H9 (cell line): ENCODE measurements around the gene DTNB. TPM values are rescaled to one million over a fixed set of nuclear protein-coding genes. Genes with fewer than 3 reads are reported as not detected.
A peak's percentile ranks its signal among the peaks of the same experiment; 100 is the strongest.

Source experiments
- DNase-seq: peaks from one replicate; pipeline ENCODE4 v3.0.0-alpha.2; 2017
- H2AFZ ChIP-seq: one replicate; pipeline ENCODE4 v1.6.1; 2013; ENCODE audit warnings: mild to moderate bottlenecking, low read length, control low read depth, moderate library complexity
- H2AK5ac ChIP-seq: 2 replicates; pipeline ENCODE4 v1.6.1; 2013; ENCODE audit warnings: low read length, control low read depth, mixed read lengths; ENCODE audit not compliant: insufficient read length
- H2BK120ac ChIP-seq: one replicate; pipeline ENCODE4 v1.6.1; 2013; ENCODE audit warnings: low read depth, mild to moderate bottlenecking, low read length, control low read depth, inconsistent platforms; ENCODE audit not compliant: poor library complexity, severe bottlenecking
- H2BK12ac ChIP-seq: 2 replicates; pipeline ENCODE4 v1.6.1; 2013; ENCODE audit warnings: low read length, control low read depth, mixed read lengths, low read depth; ENCODE audit not compliant: insufficient read length
- H2BK15ac ChIP-seq: 2 replicates; pipeline ENCODE4 v1.6.1; 2013; ENCODE audit warnings: low read depth, low read length, control low read depth
- H2BK20ac ChIP-seq: one replicate; pipeline ENCODE4 v1.6.1; 2013; ENCODE audit warnings: low read depth, mild to moderate bottlenecking, low read length, control low read depth, inconsistent platforms; ENCODE audit not compliant: poor library complexity, severe bottlenecking
- H2BK5ac ChIP-seq: 2 replicates; pipeline ENCODE4 v1.6.1; 2013; ENCODE audit warnings: low read length, control low read depth, mixed read lengths; ENCODE audit not compliant: insufficient read length
- H3K14ac ChIP-seq: 2 replicates; pipeline ENCODE4 v1.6.1; 2013; ENCODE audit warnings: low read length, control low read depth; ENCODE audit not compliant: insufficient read depth
- H3K18ac ChIP-seq: 2 replicates; pipeline ENCODE4 v1.6.1; 2013; ENCODE audit warnings: low read depth, mild to moderate bottlenecking, mixed read lengths, low read length, control low read depth; ENCODE audit not compliant: insufficient read length
- H3K23ac ChIP-seq: 2 replicates; pipeline ENCODE4 v1.6.1; 2013; ENCODE audit warnings: low read length, control low read depth, mixed read lengths, low read depth; ENCODE audit not compliant: insufficient read length
- H3K23me2 ChIP-seq: 2 replicates; pipeline ENCODE4 v1.6.1; 2013; ENCODE audit warnings: low read depth, mild to moderate bottlenecking, mixed read lengths, low read length, control low read depth; ENCODE audit not compliant: insufficient read length, poor library complexity, severe bottlenecking
- H3K27ac ChIP-seq: 2 replicates; pipeline ENCODE4 v1.5.1; 2013; ENCODE audit warnings: low read length, control low read depth, mixed read lengths, low read depth; ENCODE audit not compliant: insufficient read length
- H3K27me3 ChIP-seq: 2 replicates; pipeline ENCODE4 v1.6.1; 2013; ENCODE audit warnings: low read length, control low read depth, inconsistent platforms; ENCODE audit not compliant: insufficient read depth
- H3K4ac ChIP-seq: 2 replicates; pipeline ENCODE4 v1.6.1; 2013; ENCODE audit warnings: low read depth, mild to moderate bottlenecking, control low read depth, inconsistent platforms, low read length, moderate library complexity
- H3K4me1 ChIP-seq: 2 replicates; pipeline ENCODE4 v1.6.1; 2013; ENCODE audit warnings: low read length, control low read depth, inconsistent platforms; ENCODE audit not compliant: insufficient read depth
- H3K4me2 ChIP-seq: 2 replicates; pipeline ENCODE4 v1.6.1; 2013; ENCODE audit warnings: low read length, control low read depth, mixed read lengths; ENCODE audit not compliant: insufficient read length, insufficient read depth
- H3K56ac ChIP-seq: 2 replicates; pipeline ENCODE4 v1.6.1; 2013; ENCODE audit warnings: low read depth, mild to moderate bottlenecking, mixed read lengths, low read length, control low read depth; ENCODE audit not compliant: insufficient read length
- H3K79me1 ChIP-seq: 2 replicates; pipeline ENCODE4 v1.6.1; 2013; ENCODE audit warnings: low read depth, mild to moderate bottlenecking, moderate library complexity, low read length, control low read depth, inconsistent platforms; ENCODE audit not compliant: insufficient read depth, poor library complexity, severe bottlenecking
- H3K79me2 ChIP-seq: 2 replicates; pipeline ENCODE4 v1.6.1; 2013; ENCODE audit warnings: low read length, control low read depth, inconsistent platforms; ENCODE audit not compliant: insufficient read depth
- H3K9ac ChIP-seq: 2 replicates; pipeline ENCODE4 v1.6.1; 2013; ENCODE audit warnings: low read length, control low read depth, mixed read lengths; ENCODE audit not compliant: insufficient read length; ENCODE audit errors: extremely low read depth
- H3K9me3 ChIP-seq: one replicate; pipeline ENCODE4 v1.6.1; 2013; ENCODE audit warnings: low read depth, low read length, inconsistent platforms; ENCODE audit not compliant: control insufficient read depth
- H3T11ph ChIP-seq: one replicate; pipeline ENCODE4 v1.6.1; 2013; ENCODE audit warnings: mild to moderate bottlenecking, low read length, control low read depth, inconsistent platforms
- H4K20me1 ChIP-seq: one replicate; pipeline ENCODE4 v1.6.1; 2013; ENCODE audit not compliant: control insufficient read depth, insufficient read length, insufficient read depth
- H4K5ac ChIP-seq: 2 replicates; pipeline ENCODE4 v1.6.1; 2013; ENCODE audit warnings: low read depth, mild to moderate bottlenecking, mixed read lengths, low read length, control low read depth; ENCODE audit not compliant: insufficient read length
- H4K8ac ChIP-seq: replicated peaks from 2 replicates; pipeline ENCODE4 v1.6.1; 2013; ENCODE audit warnings: low read length, control low read depth, mixed read lengths, low read depth; ENCODE audit not compliant: insufficient read length
- H4K91ac ChIP-seq: 2 replicates; pipeline ENCODE4 v1.6.1; 2013; ENCODE audit warnings: low read depth, mild to moderate bottlenecking, moderate library complexity, mixed read lengths, low read length, control low read depth; ENCODE audit not compliant: insufficient read length
- H3K27ac Mint-ChIP-seq, 3 experiments: 2 replicates in 2 of 3; 3 replicates in 1 of 3; pipeline ENCODE4 v1.8.0; 2020 to 2021; ENCODE audit warnings: mixed read lengths in 3 of 3, mild to moderate bottlenecking in 1 of 3, moderate library complexity in 1 of 3
- H3K27me3 Mint-ChIP-seq: 2 replicates; pipeline ENCODE4 v1.8.0; 2021; ENCODE audit warnings: low read depth, mild to moderate bottlenecking, moderate library complexity, mixed read lengths
- H3K36me3 Mint-ChIP-seq, 3 experiments: 2 replicates in 2 of 3; 3 replicates in 1 of 3; pipeline ENCODE4 v1.8.0; 2020 to 2021; ENCODE audit warnings: low read depth in 3 of 3, mixed read lengths in 3 of 3; ENCODE audit not compliant: insufficient read depth in 1 of 3
- H3K4me1 Mint-ChIP-seq, 2 experiments: 2 replicates each; pipeline ENCODE4 v1.8.0; 2020; ENCODE audit warnings: mixed read lengths in 2 of 2
- H3K4me3 Mint-ChIP-seq, 2 experiments: 2 replicates in 1 of 2; 3 replicates in 1 of 2; pipeline ENCODE4 v1.8.0; 2020 to 2021; ENCODE audit warnings: mild to moderate bottlenecking in 2 of 2, mixed read lengths in 2 of 2, moderate library complexity in 1 of 2
- H3K9me3 Mint-ChIP-seq, 2 experiments: 2 replicates in 1 of 2; 3 replicates in 1 of 2; pipeline ENCODE4 v1.8.0; 2020; ENCODE audit warnings: mild to moderate bottlenecking in 2 of 2, mixed read lengths in 2 of 2, moderate library complexity in 1 of 2
- CTCF ChIP-seq: fragments of 200-600 bp; sonication (generic); conservative IDR thresholded peaks from 3 replicates; pipeline ENCODE4 v1.8.0; 2021; ENCODE audit warnings: antibody characterized with exemption, mild to moderate bottlenecking
- WGBS: extraction: QIAGEN DNeasy Blood & Tissue Kit; methylation state at CpG from one replicate; pipeline ENCODE4 v1.1.7; 2013; ENCODE audit warnings: missing lambda C conversion rate, low lambda C conversion rate, mixed read lengths; ENCODE audit not compliant: insufficient read length; ENCODE audit errors: extremely low coverage; 5-methylcytosine and 5-hydroxymethylcytosine counted together
- total RNA-seq: library from RNA; stranded (reverse); gene quantifications from 2 replicates; pipeline ENCODE4 v1.2.1, GENCODE V29; 2021

Gene DTNB
- total RNA-seq, 1 experiment from 2014 or later, result 26.7 TPM

- Histone ChIP-seq H3T11ph (no peak overlapping the region), H3K56ac (no peak overlapping the region), H2BK20ac (no peak overlapping the region), H3K23me2 (no peaks in the 10 kb centered on the region), H4K91ac (no peak overlapping the region), H4K20me1 (no peaks in the 10 kb centered on the region), H4K5ac (no peak overlapping the region), H3K23ac (no peak overlapping the region), H2BK15ac (no peak overlapping the region), H3K27ac (no peak overlapping the region), H2AFZ (no peak overlapping the region), H3K27me3 (no peaks in the 10 kb centered on the region), H3K79me2 (no peaks in the 10 kb centered on the region; the same call in 1 of the 2 replicates), H3K4me2 (no peak overlapping the region), H3K9ac (no peak overlapping the region), H3K79me1 (no peaks in the 10 kb centered on the region), H3K4me1 (peaks cover 15% of the 10 kb centered on the region; the same call in 1 of the 2 replicates), H2BK5ac (no peak overlapping the region), H3K4ac (no peak overlapping the region), H4K8ac (no peak overlapping the region), H3K9me3 (no peaks in the 10 kb centered on the region), H3K14ac (no peak overlapping the region), H2BK12ac (no peak overlapping the region), H3K18ac (no peak overlapping the region), H2AK5ac (no peak overlapping the region), H2BK120ac (no peak overlapping the region)
- peak overlapping the region in 1 of 3 experiments; percentile 75; a peak in 1 of 7 replicates for H3K27ac Mint-ChIP-seq
- H3K9me3 Mint-ChIP-seq, result no peaks in the 10 kb centered on the region
- WGBS, result no CpG with 5 or more reads among the region's 8 CpGs
- H3K36me3 Mint-ChIP-seq, result no peaks in the 10 kb centered on the region; a peak in 1 of 7 replicates
- DNase-seq, result no peak
- peak overlapping the region in 1 of 2 experiments; percentile 16; a peak in 2 of 5 replicates for H3K4me3 Mint-ChIP-seq
- H3K4me1 Mint-ChIP-seq, result peaks cover 61 to 75% of the 10 kb centered on the region in 2 experiments
- no peak for TF ChIP-seq CTCF
- no peaks in the 10 kb centered on the region; the same call in 1 of the 2 replicates for H3K27me3 Mint-ChIP-seq
These were observed 338.9 kb downstream of the DTNB start for GRCh38 chr2:25334482-25334881.
